ENCODE measurements around the gene COPS3.

DNA sequence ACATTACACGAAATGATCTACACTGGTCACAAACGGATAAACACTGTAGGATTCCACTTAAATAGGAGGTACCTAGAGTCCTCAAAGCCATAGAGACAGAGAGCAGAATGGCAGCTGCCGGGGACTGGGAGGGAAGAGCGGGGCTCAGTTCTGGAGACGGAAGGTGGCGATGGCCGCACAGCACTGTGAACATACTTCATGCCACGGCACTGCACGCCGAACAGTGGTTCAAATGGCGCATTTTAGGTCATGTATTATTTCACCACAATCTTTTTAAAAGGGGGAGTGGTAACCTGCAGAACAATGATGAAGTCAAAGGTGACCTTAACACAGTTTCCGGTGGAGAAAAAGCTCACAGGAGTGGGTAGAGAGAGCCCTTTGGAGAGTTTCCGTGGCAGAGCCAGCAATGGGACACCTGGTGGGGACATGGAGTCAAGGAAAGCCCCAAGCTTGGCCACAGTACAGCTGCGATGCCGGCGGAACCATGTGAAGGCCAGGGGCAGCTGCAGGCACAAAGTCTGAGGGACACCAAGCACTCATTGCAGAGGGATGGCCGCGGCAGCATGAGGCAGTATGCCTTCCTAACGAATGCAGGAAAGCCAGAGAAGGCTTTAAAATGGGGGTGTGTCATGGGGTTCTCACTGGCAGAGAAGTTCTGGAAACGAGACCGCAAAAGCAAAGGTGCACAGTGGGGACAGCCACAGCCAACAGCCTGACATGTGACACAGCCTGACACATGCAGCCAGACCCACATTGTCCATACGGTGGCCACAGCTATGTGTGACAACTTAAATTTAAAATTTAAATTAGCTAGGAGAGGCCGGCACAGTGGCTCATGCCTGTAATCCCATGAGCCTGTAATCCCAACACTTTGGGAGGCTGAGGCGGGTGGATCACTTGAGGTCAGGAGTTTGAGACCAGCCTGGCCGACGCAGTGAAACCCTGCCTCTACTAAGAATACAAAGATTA, 51.3 kb downstream of the COPS3 start:
- TF ChIP-seq, protein P1, sequence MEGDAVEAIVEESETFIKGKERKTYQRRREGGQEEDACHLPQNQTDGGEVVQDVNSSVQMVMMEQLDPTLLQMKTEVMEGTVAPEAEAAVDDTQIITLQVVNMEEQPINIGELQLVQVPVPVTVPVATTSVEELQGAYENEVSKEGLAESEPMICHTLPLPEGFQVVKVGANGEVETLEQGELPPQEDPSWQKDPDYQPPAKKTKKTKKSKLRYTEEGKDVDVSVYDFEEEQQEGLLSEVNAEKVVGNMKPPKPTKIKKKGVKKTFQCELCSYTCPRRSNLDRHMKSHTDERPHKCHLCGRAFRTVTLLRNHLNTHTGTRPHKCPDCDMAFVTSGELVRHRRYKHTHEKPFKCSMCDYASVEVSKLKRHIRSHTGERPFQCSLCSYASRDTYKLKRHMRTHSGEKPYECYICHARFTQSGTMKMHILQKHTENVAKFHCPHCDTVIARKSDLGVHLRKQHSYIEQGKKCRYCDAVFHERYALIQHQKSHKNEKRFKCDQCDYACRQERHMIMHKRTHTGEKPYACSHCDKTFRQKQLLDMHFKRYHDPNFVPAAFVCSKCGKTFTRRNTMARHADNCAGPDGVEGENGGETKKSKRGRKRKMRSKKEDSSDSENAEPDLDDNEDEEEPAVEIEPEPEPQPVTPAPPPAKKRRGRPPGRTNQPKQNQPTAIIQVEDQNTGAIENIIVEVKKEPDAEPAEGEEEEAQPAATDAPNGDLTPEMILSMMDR (IDR thresholded peaks at IDR 0.05): no peak
- TF ChIP-seq POLR2AphosphoS5 (IDR thresholded peaks at IDR 0.05): no peak
- TF ChIP-seq POLR2A (IDR thresholded peaks at IDR 0.05): no peak
